Activated CD8-positive, alpha-beta memory T cell treated with anti-CD3 and anti-CD28 coated beads, Interleukin-2, amount 50 U/mL, for 24 hours (primary cell): ENCODE measurements around the gene LGALS3.

Experiments used
- DNase-seq: peaks from one replicate; pipeline ENCODE4 v3.0.0-alpha.2; 2020; ENCODE audit errors: extremely low read depth

Gene LGALS3

GRCh38 chr14:55130196-55130550, 1.1 kb downstream of the LGALS3 start:
- no peak for DNase-seq

- no peak for DNase-seq
These were observed 2.5 kb downstream of the LGALS3 start for GRCh38 chr14:55131370-55132137.

- no peak for DNase-seq
These were observed 4.4 kb downstream of the LGALS3 start for GRCh38 chr14:55133416-55133815.

DNA sequence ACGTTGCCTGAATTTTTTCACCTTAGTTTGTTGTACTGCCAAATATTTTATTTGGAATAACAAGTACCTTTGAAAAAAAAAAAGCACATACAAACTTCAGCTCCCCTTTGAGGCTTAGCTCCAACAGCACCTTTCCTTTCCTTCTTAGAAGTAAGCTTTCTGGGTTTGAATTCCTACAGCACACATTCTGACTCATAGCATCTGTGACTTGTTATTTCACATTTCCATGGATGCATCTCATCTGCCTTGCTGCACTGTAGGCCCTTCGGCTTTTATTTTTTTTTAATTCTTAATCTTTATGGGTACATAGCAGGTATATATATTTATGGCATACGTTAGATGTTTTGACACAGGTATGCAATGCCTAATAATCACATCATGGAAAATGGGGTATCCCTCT, 7.2 kb downstream of the LGALS3 start:
- DNase-seq: no peak

- DNase-seq: no peak
These were observed 8.1 kb downstream of the LGALS3 start for GRCh38 chr14:55136885-55137786.

DNA sequence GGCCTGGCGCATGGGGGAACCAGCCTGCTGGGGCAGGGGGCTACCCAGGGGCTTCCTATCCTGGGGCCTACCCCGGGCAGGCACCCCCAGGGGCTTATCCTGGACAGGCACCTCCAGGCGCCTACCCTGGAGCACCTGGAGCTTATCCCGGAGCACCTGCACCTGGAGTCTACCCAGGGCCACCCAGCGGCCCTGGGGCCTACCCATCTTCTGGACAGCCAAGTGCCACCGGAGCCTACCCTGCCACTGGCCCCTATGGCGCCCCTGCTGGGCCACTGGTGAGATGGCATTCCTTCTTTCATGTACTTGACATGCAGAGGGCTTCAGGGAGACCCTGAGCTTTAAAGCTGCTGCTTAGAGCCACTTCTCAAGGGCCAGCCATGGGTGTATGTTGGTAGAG, 9.0 kb downstream of the LGALS3 start:
- DNase-seq: no peak

GRCh38 chr14:55139141-55139540, 10.1 kb downstream of the LGALS3 start:
- DNase-seq: no peak

DNA sequence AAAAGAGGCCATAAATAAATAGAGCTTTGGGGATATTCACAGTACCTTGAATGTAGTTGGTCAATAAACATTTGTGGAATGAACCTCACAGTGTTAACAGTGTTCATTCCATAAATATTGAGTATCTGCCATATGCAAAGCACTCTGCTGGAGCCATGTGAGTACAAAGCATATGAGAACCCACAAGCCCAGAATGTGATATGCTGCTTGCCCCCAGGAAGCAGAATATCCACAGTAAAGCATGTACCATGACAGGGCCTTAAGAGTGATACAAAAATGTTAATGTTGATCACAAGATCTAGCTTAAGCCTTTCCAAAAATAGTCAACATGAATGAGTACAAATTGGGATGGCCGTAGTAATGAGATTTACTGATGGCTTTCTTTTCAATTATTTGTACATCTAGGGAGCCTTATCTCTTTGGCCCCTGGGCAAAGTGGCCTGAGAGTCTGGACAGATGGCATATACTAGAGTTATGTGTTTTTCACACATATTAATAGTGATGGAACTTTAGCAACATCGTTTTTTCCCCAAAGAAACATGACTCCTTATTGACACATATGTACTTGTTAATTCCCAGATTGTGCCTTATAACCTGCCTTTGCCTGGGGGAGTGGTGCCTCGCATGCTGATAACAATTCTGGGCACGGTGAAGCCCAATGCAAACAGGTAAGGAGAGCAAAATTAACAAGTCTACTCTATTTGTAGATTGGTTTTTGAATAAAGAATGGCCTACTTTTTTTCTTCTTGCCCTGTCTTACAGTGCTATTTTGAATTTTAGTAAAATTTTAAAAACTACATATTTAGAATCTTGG, 10.9 kb downstream of the LGALS3 start:
- DNase-seq: no peak

DNA sequence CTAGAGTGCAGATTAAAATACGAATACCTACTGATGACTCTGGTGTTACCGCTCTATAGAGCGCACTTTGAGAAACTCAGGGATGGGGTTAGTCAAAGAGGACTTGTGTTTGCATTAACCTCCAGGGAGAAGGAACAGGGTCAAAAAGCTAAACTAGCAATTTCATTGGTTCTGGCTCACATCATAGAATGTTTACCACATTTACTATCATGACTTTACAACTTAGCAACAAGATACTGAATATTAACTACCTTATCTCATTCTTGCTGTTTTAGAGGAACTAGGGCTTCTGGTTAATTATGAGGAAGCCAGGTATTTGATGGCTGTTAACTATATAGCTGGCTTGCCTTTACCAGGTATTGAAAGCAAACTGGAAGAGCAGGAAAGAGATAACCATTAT, 12.8 kb downstream of the LGALS3 start:
- DNase-seq: no peak

DNA sequence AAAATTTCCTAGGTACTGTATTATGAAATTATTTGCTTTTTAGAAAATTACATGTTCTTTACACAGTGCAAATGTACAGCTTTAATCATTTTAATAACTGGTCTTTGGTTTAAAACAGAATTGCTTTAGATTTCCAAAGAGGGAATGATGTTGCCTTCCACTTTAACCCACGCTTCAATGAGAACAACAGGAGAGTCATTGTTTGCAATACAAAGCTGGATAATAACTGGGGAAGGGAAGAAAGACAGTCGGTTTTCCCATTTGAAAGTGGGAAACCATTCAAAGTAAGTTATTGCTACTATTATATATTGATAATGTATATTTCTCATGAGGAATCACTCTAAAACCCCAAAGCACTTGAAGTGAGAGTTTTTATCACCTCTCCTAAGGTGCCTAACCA, 13.4 kb downstream of the LGALS3 start:
- DNase-seq: no peak

- DNase-seq: no peak
These were observed 17.4 kb downstream of the LGALS3 start for GRCh38 chr14:55146425-55146824.

DNA sequence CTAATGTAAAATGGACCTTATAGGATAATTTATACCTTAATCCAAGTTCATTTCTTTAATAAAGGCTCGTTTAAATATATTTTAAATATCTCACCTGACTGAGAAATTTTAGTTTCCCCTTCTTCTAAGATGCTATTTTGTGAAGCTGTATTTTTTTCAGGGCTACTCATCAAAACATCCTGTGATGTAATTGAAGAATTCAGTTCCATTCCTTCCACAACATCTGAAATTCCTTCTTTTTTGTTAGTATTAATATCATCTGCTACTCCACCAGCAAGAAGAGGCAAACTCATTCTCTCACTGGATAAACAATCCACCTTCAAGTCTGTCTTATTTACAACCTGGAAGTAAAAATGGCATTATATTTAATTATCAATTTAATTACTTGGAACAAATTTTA, 22.5 kb downstream of the LGALS3 start:
- no peak for DNase-seq

- DNase-seq: no peak
These were observed 23.2 kb downstream of the LGALS3 start for GRCh38 chr14:55152052-55152753.

- DNase-seq: no peak
These were observed 24.9 kb downstream of the LGALS3 start for GRCh38 chr14:55153951-55154350.

DNA sequence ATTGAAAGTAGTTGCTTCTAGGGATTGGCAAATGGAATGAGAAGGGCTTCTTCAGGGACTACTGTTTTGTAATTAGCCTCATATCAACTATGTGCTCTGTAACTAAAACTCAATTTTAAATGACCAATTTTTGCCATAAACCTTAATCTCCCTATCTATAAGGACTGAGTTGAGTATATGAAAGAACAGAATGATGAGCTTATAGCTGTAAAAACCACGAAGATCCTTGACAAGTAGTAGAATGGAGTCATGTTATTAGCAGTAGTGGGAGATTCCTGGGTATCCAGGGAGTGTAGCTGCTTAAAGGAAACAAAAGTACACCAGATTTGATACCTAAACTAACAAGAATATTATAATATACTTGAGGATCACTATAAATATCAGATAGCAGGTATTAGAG, 28.0 kb downstream of the LGALS3 start:
- no peak for DNase-seq

DNA sequence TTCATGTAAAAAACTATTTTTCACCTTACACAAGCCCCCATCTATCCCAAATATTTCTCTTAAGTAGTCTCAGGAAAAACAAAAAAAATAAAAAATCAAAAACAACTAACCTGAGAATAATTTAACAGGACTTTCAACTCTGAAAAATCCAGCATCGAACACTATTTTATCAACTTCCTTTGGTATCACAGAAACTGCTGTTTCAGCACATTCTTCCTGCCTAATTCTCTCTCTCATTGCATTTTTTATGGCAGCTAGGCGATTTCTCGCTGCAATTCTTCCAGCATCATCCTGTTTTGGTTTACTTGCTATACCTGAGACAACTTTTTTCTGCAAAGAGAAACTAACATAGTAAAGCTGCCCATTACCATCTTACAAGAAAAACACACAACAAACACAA, 29.4 kb downstream of the LGALS3 start:
- DNase-seq: no peak

- no peak for DNase-seq
These were observed 31.9 kb downstream of the LGALS3 start for GRCh38 chr14:55160989-55161388.

DNA sequence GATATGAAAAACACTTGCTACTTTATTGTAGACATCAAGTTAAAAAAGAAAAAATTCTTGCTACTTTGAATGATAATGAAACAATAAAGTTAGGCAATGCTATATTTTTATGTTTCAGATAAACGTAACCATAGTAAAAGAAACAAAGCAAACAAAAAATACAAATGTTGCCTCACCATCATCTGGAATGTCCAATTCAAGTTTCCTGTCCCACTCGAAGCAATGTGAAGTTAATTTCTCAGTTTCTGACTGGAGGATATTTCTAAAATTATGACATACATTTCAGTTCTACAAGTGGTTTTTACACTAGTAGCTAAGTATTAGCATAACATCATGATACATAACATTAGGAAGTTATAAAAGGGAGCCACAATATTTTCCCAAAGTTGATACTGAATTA, 41.5 kb downstream of the LGALS3 start:
- no peak for DNase-seq

- no peak for DNase-seq
These were observed 51.0 kb downstream of the LGALS3 start for GRCh38 chr14:55180006-55180405.

DNA sequence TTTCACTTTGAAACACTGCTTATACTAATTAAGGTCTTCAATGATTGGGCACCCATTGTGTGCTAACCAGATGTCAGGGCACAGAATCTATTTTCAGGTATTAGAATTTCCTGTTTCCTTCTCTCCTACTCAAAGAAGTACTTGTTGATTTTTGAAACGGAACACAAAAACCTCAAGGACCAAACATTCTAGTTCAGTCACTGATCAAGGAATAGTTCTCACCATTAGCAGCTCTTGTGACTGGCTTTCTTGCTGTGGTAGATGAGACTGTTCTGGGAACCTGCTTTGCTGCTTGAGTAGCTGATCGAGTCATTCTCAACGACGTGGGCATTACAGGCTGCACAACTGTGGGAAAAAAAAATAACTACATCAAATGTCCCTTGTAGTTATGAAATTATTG, 51.4 kb downstream of the LGALS3 start:
- no peak for DNase-seq

DNA sequence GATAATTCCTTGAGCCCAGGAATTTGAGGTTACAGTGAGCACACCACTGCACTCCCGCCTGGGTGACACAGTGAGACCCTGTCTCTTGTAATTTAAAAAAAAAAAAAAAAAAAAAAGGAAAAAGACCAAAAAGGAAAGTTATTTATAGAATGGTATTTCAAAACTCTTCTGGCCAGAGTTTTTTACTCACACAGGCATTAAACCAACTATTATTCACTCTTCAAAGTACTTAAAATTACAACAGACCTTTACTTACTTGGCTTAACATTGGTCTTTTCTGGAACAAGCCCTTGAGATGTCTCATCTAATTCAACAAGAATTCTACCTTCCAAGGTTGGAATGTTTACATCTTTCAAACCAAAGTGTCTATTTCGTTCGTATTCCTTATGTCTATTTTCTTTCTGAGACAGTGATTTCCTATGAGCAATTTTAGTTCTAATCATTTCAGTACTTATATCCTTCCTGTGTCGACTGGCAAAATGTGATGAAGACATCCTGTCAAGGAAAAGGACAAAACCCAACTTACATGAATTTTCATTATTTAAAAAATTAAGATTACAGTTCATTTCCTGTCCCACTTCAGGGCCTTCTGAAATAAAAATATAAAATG, 59.7 kb downstream of the LGALS3 start:
- DNase-seq: no peak

- no peak for DNase-seq
These were observed 61.8 kb downstream of the LGALS3 start for GRCh38 chr14:55190906-55191202.
